HepG2 (cell line): ENCODE results near the gene CD2AP. TPM values are rescaled to one million over a fixed set of nuclear protein-coding genes. Genes with fewer than 3 reads are reported as not detected.

Experiments
- ZBTB40 ChIP-seq, 2 experiments: fragments of 450-650 bp in 1 of 2; sonication (generic) in 1 of 2; formaldehyde crosslinking in 1 of 2; IDR thresholded peaks; 2 replicates each; pipeline versions ENCODE4 v1.6.1 to v1.8.0; 2016 to 2022; ENCODE audit warnings: antibody characterized with exemption in 1 of 2, mild to moderate bottlenecking in 1 of 2, missing genetic modification reagents in 1 of 2
- polyA plus RNA-seq, 8 experiments: library from polyadenylated mRNA; depleted of rRNA in 3 of 8; stranded (reverse) in 7 of 8; unstranded in 1 of 8; fragments of >200 nt; fragmentation: Illumina TruSeq in 4 of 8; extraction: Trizol in 4 of 8; gene quantifications; 2 replicates each; pipeline versions ENCODE4 v1.2.1 to v1.2.3, GENCODE V29; 2011 to 2016; ENCODE audit warnings: low read depth in 4 of 8, missing spikeins in 1 of 8, mixed read lengths in 1 of 8; ENCODE audit not compliant: insufficient read depth in 1 of 8
- total RNA-seq, 5 experiments: library from RNA; depleted of rRNA; stranded (reverse); fragments of >200 nt; fragmentation: Illumina TruSeq; extraction: Trizol; gene quantifications; 2 replicates each; pipeline ENCODE4 v1.2.3, GENCODE V29; 2016; ENCODE audit warnings: low read depth in 1 of 5

The CD2AP gene
- total and polyA plus RNA-seq, 2 of the 13 experiments (the other 11 are each of a cell fraction or from before 2014, with no cell fraction given) = 8.6 to 31.9 TPM

GRCh38 chr6:47476781-47477496, 650 bp upstream of the CD2AP start (continued):
- TF ChIP-seq ZBTB40 (IDR thresholded peaks at IDR 0.05) (no peak), ZBTB40 (CRISPR knock-in tag; IDR thresholded peaks at IDR 0.05) (no peak)
